GM18519 (cell line): ENCODE results near the gene NUMB.

Experiments used
- ATAC-seq: cut with Tn5 transposase; IDR thresholded peaks from one replicate; pipeline ENCODE4 v1.9.1; 2021; ENCODE audit warnings: mild to moderate bottlenecking, moderate library complexity; ENCODE audit not compliant: unreplicated experiment, low FRiP score

Gene NUMB

DNA sequence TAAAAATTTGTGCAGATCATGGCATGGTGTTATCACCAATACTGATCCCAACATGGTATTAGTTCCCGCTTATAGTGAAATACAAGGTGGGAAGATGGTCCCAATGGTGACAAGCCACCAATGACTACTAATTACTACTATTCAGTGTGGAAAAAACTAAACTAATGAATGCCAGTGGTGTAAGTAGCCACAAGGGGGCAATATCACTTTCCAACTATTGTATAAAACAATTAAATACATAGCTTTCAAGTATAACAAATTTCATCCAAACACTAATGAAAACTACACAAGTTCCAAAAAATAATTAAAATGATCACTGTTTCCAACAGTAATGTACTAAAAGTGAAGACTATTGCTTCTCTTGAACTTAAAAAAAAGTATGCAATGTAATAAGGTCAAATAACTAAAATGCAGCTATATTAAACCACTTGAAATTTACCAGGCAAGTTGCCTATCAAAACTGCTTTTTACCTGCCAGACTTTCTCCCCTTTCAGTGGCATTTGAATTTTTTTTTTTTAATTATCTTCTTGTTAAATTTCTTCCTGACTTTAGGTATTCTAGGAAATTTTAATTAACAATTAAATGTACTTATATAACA, 163.0 kb downstream of the NUMB start:
- no peak for ATAC-seq

DNA sequence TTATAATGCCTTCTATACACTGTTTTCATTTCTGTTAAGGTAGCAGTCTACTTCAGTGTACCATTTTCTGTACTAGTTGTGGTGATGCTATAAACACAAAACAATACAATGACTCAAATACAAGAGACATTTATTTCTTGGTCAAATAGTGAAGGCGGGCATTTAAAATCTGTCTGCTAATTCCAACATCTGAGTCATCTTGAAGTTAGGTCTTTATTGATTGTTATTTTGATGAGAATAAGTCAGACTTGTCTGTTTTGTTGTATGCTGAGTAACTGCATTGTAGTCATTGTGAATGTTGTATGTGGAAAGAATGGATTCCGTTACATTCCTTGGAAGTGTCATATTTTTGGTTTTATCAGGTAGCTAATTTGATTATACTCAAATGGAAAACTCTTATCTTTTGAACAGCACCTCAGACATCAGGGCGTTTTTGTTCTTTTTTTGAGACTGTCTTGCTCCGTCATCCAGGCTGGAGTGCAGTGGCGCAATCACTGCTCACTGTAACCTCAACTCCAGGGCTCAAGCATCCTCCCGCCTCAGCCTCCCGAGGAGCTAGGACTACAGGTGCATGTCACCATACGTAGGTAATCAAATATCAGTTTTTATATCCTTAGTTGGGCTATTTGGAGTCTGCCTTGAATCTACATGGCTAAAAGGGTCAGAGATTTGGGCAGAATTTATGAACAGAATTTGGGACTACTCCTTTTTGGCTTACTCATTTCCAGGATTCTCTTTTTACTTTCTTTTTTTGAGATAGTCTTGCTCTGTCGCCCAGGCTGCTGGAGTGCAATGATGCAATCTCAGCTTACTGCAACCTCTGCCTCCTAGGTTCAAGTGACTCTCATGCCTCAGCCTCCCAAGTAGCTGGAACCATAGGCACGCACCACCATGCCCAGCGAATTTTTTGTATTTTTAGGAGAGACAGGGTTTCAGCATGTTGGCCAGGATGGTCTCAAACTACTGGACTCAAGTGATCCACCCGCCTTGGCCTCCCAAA, 164.3 kb downstream of the NUMB start:
- ATAC-seq: no peak

DNA sequence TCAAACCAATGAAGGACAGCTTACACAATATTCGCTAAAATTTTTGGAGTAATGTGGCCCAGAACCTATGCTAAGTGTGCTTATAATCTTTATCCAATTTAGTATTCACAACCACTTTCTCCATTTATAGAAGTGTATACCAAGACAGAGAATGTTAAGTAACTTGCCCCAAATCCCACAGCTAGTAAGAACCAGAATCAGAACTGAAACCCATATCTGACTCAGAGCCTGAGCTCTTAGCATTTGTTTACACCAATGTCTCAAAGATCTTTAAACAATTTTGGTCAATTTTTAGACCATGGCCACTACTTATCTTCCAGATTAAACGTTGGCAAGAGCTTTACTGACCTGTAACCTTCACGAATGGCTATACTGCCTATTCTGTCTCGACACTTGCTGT, 168.1 kb downstream of the NUMB start:
- peak; percentile 51 for ATAC-seq

DNA sequence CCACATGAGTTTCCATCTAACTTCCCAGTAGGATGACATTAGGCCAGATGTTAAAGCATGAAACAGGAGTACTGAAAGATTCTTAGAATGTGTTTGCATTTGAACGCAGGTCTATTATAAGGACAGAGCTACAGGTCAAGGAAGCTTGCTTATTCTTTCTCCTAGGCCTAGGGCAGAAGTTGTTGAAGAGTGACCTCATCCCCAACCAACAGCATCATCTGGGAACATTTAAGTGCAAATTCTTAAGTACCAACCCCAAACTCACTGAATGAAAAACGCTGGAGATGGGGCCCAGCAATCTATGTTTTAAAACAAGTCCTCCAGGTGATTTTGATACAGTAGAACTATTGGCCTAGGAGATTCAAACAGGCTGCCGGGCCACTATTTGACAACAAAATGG, 168.6 kb downstream of the NUMB start:
- ATAC-seq: no peak

DNA sequence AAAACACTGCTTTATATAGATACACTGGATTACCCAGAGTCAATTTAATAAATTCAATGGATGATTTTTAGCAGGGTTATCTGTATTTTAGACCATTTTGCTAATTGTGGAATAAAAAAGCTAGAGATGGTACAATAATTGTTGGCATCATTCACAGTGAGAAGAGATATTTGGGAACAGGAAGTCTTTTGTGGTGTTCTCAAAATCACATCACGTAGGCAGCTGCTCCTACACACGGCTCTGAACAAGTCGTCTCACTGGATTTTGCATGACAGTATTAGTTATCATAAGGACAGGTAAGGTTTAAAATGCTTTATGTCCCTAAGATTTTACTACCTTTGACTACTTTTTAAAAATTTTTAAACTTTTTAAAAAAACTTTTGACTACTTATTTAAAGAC, 169.0 kb downstream of the NUMB start:
- ATAC-seq: no peak

DNA sequence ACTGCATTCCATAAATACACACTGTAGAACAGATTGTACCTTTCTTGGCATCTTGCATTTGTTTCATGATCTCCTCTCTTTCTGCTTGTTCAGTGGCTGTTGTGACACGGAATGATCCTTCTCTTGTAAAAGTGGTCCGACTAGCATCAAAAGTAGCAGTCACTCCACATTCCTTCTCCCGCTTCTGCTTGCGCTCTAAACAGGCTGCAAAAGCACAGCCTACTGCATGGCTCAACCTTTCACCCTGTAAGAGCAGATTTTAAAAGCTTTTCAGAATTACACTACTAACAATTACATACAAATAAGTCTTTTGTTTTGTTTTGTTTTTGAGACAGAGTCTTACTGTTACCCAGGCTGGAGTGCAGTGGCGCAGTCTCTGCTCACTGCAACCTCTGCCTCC, 171.3 kb downstream of the NUMB start:
- ATAC-seq: no peak

DNA sequence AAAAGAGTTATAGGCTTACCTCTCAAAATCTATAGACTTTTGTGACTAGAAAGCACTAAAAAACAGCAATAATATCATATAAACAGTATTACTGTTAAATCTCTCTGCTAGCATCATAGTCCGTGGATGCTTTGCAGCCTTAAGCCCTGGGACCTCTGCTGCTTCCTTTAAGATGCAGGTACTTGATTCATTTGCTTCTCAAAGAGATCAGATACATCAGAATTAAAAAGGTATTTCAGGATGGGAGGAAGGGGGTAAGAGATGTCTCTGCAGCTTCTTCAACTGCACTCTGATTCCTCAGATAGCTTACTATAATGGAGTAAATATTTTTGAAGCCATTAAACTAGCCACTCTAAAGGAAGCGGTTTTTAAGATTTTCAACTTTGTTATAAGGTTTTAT, 171.7 kb downstream of the NUMB start:
- no peak for ATAC-seq

DNA sequence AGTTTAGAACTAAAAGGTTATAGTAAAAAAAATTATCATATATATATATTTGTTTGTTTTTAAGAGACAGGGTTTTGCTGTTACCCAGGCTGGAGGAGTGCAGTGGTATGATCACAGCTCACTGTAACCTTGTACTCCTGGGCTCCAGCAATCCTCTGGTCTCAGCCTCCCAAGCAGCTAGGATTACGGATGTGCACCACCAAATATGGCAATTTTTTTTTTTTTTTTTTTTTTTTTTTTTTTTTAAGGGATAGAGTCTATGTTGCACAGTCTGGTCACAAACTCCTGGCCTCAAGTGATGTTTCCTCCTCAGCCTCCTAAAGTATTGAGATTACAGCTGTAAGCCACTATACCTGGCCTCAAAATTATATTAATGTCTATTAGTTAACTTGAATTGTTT, 172.4 kb downstream of the NUMB start:
- no peak for ATAC-seq

DNA sequence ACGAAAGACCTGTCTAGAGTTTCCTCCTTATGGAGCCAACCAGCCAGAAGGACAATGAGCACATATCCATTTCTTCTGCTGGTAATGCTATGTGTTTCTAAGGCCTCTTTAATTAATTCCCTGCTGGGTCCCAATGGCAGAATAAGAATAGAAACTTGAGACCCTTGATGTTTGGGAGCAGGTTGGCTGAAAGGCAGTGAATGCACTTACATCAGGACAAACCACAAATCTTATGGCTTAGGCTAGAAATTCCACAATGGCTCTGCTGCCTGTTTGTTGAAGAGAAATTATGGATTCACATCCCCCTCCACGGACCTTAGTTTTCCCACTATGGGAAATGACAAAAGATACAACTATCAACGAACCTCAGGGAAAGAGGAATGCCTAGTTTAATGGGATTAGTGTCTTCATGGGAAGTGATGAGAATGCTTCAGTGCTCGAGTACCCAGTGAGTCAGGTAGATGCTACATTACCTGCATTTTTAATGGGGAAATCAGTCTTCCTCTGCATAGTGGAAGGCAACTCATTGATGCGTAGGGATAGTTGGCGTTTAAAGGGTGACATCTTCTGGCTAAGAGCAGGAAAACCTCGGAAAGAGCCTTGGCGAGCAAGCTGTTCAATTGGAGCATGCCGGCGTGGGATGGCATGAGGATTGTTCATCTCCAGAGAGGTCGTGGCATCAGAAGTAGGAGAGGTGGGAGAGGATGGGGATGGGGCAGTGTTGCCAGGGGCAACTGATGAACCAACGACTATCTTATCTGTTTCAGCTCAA, 174.6 kb downstream of the NUMB start:
- ATAC-seq: no peak

DNA sequence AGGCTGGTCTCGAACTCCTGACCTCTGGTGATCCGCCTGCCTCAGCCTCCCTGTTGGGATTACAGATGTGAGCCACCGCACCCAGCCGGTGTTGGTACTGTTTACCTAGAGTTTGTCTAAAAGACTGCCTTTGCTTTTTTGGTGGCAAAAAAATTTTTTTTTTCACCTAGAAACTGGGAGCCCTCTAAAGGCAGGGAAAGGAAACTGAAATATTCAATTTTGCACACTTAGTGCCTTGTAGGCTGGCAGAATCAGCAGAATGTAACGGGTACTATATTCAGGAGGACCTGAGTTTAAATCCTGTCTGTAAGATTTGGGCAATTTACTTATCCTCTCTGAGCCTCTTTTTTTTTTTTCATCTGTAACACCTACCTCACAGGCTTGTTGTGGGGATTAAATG, 177.4 kb downstream of the NUMB start:
- no peak for ATAC-seq

DNA sequence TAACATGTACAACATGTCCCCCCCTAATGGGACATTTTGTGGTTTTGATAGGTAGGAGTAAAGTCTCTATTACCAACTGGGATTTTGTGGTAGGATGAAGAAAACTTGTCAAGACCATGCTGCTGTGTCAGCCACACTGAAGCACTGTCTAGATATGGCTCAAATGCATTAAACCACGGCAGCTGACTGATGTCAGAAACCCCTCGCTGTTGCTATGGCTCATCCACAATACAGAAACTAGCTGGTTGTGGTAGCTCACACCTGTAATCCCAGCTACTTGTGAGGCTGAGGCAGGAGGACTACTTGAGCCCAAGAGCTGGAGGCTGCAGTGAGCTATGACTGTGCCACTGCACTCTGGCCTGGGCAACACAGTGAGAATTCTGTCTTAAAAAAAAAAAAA, 181.0 kb downstream of the NUMB start:
- ATAC-seq: no peak

DNA sequence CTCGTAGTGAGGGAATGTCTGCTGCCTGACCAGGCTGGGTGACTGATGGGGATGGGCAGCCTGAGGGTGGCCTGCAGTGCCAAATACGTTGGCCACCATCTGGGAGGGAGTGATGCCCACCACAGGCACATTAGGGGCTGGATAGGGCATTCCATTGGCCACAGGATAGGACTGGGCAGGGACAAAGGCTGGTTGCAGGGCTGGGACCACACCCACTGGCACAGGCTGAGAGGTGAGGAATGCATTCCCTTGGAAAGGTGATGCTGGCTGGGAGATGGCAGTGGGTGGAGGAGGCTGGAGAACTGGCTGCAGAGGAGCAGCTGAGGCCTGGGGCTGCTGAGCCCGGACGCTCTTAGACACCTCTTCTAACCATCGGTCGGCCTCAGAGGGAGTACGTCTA, 181.5 kb downstream of the NUMB start:
- no peak for ATAC-seq

DNA sequence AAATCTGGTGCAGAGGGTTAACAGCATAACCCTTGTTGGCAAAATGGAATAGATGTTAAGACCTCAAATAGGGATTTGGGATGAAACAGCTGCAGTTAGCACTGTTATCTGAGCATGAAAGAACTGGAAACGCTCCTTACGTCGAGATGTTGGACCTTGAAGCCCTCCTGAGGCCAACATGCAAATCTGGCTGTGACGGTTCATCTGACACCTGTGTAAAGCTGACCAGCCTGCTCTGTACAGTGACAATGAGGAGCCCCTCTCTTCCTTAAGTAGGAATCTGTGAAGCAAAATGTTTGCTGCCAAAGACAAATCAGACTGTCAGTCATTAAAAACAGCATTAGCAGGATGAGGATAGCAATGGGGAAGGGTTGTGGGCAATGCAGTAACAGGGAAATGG, 184.5 kb downstream of the NUMB start:
- no peak for ATAC-seq

DNA sequence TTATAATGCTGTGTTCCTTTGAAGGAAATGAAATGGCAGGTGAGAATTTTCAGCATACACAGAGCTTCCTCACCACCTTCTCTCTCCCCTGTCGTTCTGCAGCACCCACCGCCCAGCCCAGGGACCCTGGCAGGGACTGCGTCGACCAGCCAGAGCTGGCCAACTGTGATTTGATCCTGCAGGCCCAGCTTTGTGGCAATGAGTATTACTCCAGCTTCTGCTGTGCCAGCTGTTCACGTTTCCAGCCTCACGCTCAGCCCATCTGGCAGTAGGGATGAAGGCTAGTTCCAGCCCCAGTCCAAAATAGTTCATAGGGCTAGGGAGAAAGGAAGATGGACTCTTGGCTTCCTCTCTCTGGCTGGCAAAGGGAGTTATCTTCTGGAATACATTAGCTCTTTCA, 186.0 kb downstream of the NUMB start:
- no peak for ATAC-seq

DNA sequence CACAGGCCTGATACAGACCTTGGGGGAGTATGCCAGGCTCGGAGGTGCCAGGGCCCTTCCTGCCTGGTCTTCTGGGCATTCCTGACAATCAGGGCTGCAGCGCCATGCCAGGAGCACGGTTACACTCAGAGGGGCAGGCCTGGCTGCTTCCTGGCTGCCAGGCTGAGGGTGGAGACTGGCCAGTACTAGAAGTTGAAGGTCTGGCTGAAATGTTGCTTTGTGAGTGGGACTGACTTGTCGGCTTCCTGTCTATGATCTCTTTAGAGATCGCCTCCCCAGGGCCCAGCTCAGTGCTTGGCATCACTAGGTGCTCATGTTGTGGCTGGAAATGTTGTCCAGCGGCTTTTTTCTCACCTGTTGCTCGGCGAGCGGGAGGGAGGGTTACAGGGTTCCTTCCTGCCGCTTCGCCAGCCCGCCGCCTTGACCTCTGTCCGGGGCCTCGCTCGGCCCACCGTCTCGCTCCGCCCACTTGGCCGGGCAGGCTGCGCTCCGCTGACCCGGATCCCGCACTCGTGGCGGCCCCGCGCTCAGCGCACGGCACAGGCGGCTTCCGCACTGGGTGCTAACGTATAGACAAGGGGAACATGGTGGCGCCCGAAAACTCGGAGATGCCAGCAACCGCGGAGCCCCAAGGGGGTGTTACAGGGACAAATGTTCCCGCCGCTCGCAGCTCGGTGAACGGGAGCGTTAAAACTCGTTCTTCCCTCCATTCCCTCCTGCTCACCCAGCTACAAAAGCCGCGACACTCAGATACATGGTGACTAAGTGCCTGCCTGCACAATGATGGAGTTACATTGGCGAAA, 188.4 kb downstream of the NUMB start:
- ATAC-seq: no peak

DNA sequence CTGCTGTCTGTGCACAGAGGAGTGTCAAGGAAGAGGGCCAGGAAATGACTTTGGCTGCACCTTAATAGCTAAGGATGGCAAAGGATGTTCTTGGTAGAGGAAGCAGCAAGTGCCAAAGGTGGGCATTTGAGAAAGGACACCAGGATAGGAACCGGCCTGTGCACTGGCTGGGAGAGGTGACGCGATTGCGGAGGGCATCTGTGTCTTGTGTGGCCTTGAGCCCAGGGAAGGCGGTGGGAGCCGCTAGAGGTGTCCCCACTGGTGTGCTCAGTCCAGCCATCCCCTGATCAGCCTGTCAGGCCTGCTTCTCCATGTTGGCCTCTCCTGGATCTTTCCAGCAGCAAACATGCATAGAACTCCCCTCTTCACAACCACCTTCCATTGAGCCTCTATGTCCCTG, 190.9 kb downstream of the NUMB start:
- ATAC-seq: no peak

DNA sequence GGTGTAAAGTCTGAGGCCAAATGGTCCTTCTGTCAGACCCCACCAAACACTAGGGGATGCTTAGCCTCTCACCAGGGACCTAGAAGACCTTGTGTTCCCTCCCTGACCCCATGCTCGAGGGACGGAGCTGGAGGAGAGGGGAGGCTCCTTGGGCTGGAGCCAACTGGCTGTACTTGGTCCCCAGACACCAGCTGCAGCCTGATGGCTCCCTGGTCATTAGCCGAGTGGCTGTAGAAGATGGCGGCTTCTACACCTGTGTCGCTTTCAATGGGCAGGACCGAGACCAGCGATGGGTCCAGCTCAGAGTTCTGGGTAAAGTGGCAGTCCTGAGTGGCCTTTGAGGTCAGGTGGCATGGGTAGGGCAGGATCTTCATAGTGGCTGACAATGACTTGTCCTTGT, 192.0 kb downstream of the NUMB start:
- no peak for ATAC-seq

DNA sequence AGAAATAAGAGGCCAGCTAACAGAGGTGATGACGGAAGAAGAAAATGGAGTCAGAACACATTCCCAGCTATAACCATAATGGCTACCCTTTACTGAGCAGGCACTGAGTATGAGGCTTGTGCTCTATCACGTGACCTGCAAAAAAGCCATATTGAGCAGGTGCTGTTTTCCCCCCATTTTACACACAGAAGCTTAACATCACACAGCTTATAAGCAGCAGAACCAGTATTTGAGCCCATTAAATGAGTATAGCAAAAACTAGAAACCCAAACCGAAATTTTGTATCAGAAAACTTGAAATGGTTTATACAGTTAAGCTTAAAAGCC, 192.7 kb downstream of the NUMB start:
- no peak for ATAC-seq

DNA sequence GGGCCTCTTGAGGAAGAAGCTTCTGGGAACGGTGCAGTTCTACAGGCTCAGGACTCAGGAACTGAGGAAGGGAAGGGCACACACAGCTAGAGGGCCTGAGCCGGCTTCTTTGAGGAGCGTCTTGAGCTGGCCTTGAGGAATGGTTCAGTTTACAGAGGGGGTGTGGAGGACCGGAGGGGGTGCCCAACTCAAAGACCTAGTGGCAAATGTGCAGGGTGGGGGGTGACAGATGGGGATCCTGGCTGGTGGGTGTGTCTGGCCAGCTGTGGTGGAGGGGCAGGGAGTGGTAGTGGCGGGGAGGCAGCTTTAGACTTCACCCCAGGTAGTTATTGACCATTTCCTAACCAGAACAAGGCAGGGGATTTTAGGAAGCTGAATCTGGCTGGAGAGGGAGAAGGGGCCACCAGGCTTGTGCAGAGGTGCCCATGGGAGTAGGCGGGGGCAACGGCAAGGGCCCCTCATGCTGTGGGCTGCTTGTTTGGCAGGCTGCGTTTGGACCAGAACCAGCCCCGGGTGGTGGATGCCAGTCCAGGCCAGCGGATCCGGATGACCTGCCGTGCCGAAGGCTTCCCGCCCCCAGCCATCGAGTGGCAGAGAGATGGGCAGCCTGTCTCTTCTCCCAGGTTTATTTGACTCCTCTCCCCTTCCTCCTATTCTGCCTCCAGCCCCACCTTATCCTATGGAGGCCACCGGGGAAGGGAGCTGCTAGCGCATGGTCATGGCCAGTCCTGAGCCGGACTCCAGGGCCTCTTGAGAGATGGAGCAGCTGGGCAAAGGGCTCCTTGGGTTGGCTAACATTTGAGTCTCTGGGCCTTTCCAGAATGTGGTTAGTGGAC, 193.2 kb downstream of the NUMB start:
- no peak for ATAC-seq
